ENCODE results near the gene PLVAP. TPM values are rescaled to one million over a fixed set of nuclear protein-coding genes. Genes with fewer than 3 reads are reported as not detected.

PLVAP gene
- total RNA-seq, 1 donor from 2014 or later = 74.9 TPM

DNA sequence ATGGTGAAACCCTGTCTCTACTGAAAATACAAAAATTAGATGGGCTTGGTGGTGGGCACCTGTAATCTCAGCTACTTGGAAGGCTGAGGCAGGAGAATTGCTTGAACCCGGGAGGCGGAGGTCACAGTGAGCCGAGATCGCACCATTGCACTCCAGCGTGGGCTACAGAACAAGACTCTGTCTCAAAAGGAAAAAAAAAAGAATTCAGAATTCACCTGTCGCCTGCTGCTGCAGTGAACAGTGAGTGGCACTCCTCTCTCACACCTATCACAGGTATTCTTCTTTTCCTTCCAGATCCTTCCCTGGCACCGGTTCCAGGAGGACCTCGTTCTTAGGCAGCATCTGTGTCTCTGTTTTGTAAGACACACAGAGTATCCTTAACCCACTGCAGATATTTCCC, 37.0 kb upstream of the PLVAP start:
- TF ChIP-seq POLR2A (IDR thresholded peaks at IDR 0.05) = no peak
- TF ChIP-seq POLR2AphosphoS5 (IDR thresholded peaks at IDR 0.05; ENCODE audit: insufficient read depth in 1 of 2, low read depth in 1 of 2) = no peak
- TF ChIP-seq, protein P1, sequence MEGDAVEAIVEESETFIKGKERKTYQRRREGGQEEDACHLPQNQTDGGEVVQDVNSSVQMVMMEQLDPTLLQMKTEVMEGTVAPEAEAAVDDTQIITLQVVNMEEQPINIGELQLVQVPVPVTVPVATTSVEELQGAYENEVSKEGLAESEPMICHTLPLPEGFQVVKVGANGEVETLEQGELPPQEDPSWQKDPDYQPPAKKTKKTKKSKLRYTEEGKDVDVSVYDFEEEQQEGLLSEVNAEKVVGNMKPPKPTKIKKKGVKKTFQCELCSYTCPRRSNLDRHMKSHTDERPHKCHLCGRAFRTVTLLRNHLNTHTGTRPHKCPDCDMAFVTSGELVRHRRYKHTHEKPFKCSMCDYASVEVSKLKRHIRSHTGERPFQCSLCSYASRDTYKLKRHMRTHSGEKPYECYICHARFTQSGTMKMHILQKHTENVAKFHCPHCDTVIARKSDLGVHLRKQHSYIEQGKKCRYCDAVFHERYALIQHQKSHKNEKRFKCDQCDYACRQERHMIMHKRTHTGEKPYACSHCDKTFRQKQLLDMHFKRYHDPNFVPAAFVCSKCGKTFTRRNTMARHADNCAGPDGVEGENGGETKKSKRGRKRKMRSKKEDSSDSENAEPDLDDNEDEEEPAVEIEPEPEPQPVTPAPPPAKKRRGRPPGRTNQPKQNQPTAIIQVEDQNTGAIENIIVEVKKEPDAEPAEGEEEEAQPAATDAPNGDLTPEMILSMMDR (IDR thresholded peaks at IDR 0.05) = no peak
- Histone ChIP-seq H3K27ac (no peak overlapping the region), H3K9me3 (no peaks in the 10 kb centered on the region), H3K36me3 (no peaks in the 10 kb centered on the region), H3K4me3 (no peak overlapping the region), H3K27me3 (no peaks in the 10 kb centered on the region), H3K4me1 (peaks cover 4% of the 10 kb centered on the region)
- no peak for DNase-seq (ENCODE audit: extremely low spot score in 2 of 2)
- intact Hi-C loops (cut with DNase I) = no loop called here

DNA sequence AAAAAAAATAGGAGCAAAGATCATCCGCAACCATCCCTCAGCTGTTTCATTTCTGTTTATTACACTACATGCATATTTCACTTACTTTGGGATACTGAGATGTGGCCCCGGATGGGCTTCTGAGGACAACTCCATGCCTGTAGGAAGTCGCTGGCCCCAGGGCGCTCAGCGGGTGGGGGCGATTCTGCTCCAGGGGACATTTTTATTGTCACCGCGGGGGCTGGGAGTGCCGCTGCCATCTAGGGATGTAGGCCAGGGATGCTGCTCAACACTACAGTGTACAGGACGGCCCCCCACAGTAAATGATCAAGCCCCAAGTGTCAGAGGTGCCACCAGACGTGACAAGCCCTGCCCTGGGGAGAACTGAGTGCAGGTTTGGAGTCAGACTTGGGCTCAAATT, 34.7 kb upstream of the PLVAP start:
- Histone ChIP-seq H3K27me3 (no peaks in the 10 kb centered on the region), H3K36me3 (no peaks in the 10 kb centered on the region), H3K4me3 (no peak overlapping the region), H3K9me3 (no peaks in the 10 kb centered on the region), H3K27ac (peak overlapping the region; percentile 33), H3K4me1 (no peaks in the 10 kb centered on the region)
- TF ChIP-seq, protein P1 (IDR thresholded peaks at IDR 0.05) = no peak
- TF ChIP-seq POLR2A (IDR thresholded peaks at IDR 0.05) = no peak
- no peak for TF ChIP-seq POLR2AphosphoS5 (IDR thresholded peaks at IDR 0.05; ENCODE audit: insufficient read depth in 1 of 2, low read depth in 1 of 2)
- intact Hi-C loops (cut with DNase I) = no loop called here
- no peak for DNase-seq (ENCODE audit: extremely low spot score in 2 of 2)

DNA sequence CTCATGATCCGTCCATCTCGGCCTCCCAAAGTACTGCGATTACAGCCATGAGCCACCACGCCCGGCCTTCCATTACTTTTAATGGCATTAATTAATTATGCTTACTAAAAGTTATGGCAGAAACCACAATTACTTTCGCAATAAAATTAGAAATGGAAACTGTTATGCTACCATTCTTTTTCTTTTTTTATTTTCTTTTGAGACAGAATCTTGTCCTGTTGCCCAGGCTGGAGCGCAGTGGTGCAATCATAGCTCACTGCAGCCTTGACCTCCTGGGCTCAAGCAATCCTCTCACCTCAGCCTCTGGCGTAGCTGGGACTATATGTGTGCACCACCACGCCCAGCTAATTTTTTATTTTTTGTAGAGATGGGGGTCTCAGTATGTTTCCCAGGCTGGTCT, 32.8 kb upstream of the PLVAP start:
- TF ChIP-seq POLR2AphosphoS5 (IDR thresholded peaks at IDR 0.05; ENCODE audit: insufficient read depth in 1 of 2, low read depth in 1 of 2) (no peak), POLR2A (IDR thresholded peaks at IDR 0.05) (no peak)
- TF ChIP-seq, protein P1 (IDR thresholded peaks at IDR 0.05) = no peak
- Histone ChIP-seq H3K27ac (no peak overlapping the region), H3K9me3 (no peaks in the 10 kb centered on the region), H3K4me1 (peaks cover 12% of the 10 kb centered on the region), H3K4me3 (no peak overlapping the region), H3K27me3 (no peaks in the 10 kb centered on the region), H3K36me3 (no peaks in the 10 kb centered on the region)
- no peak for DNase-seq (ENCODE audit: extremely low spot score in 2 of 2)
- intact Hi-C loops (cut with DNase I) = no loop called here

DNA sequence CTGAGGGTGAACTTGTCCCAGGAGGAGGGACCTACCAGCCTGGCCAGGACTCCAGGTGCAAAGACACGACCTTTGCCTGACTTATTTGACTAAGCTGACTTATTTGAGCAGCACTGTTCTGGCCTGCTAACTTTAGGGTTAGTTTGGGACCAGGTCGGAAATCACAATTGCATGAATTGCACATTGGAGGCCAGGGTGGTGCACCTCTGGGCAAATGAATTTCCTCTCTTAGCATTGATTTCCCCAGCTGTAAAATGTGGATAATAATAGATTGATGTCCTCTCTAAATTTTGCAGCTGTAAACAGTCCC, 29.7 kb upstream of the PLVAP start:
- Histone ChIP-seq H3K4me1 (peaks cover 12% of the 10 kb centered on the region), H3K36me3 (no peaks in the 10 kb centered on the region), H3K27ac (peak overlapping the region; percentile 83), H3K4me3 (peak overlapping the region; percentile 11 to 44), H3K27me3 (no peaks in the 10 kb centered on the region), H3K9me3 (no peaks in the 10 kb centered on the region)
- TF ChIP-seq POLR2A (IDR thresholded peaks at IDR 0.05) (no peak), POLR2AphosphoS5 (IDR thresholded peaks at IDR 0.05; ENCODE audit: insufficient read depth in 1 of 2, low read depth in 1 of 2) (no peak)
- TF ChIP-seq, protein P1 (IDR thresholded peaks at IDR 0.05) = no peak
- intact Hi-C loops (cut with DNase I) = no loop called here
- DNase-seq (ENCODE audit: extremely low spot score in 2 of 2) = no peak

DNA sequence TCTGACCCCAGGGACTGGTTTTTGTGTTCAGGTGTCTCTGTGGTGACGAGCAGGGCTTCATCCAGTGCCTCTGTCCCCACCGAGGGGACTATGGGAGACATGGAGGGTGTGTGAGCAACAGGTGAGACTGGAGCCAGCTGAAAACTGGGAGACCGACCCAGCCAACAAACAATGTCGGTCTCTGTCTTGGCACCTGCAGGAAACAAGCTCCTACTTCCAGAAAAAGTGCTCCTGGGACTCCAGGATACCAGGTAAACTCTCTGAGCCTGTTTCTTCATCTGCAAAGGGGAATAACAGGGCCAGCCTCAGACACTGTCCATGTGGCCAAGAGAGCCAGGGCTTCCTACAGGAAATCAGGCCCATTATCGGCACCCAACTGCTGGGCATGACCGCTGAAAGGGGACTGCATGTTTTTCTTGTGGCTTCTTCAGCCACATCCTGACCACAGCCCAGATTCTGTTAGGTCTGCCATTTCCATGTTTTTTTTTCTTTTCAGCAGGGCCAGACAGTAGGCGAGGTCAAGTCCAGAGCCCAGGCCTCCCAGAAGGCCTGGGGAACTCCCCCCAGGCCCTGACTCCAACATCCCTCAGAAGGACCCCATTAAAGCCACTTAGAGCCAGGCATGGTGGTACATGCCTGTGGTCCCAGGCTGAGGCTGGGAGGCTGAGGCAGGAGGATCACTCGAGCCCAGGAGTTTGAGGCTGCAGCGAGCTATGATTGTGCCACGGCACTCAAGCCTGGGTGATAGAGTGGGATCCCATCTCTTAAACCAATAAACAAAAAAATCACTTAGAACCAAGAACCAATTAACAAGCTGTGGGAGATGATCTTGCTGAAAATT, 29.1 kb upstream of the PLVAP start:
- Histone ChIP-seq H3K27me3 (no peaks in the 10 kb centered on the region), H3K36me3 (no peaks in the 10 kb centered on the region), H3K4me1 (peaks cover 12% of the 10 kb centered on the region), H3K9me3 (no peaks in the 10 kb centered on the region), H3K4me3 (peak overlapping the region; percentile 44 to 45), H3K27ac (peak overlapping the region; percentile 83)
- TF ChIP-seq, protein P1 (IDR thresholded peaks at IDR 0.05) = no peak
- TF ChIP-seq POLR2AphosphoS5 (IDR thresholded peaks at IDR 0.05; ENCODE audit: insufficient read depth in 1 of 2, low read depth in 1 of 2) = no peak
- no peak for TF ChIP-seq POLR2A (IDR thresholded peaks at IDR 0.05)
- no peak for DNase-seq (ENCODE audit: extremely low spot score in 2 of 2)
- intact Hi-C loops (cut with DNase I) = no loop called here

Data from vagina (tissue), 2 donors.